Right lobe of liver (tissue), 6 donors: ENCODE data around the gene SULT1A1. TPM values are rescaled to one million over a fixed set of nuclear protein-coding genes. Genes with fewer than 3 reads are reported as not detected.
"Not testable (repeated sequence)": the region's sequence is repeated elsewhere in the genome, so short reads cannot be mapped to it uniquely, and the experiment has no call there.

Source experiments
- ATAC-seq, 4 donors: fragments of 200-7000 bp; cut with Tn5 transposase; one replicate each; pipeline ENCODE4 v1.9.1; 2020; ENCODE audit warnings: mild to moderate bottlenecking in 4 of 4, moderate library complexity in 4 of 4
- DNase-seq, 3 donors: peaks; one replicate each; pipeline ENCODE4 v3.0.0-alpha.2; 2020
- H3K27ac ChIP-seq, 3 donors: fragments of 200-600 bp; one replicate each; pipeline ENCODE4 v1.8.0; 2022
- H3K27me3 ChIP-seq, 2 donors: fragments of 200-600 bp; one replicate each; pipeline ENCODE4 v1.8.0; 2022
- H3K36me3 ChIP-seq, 4 donors: fragments of 200-600 bp; sonication (generic) in 1 of 4; one replicate each; pipeline versions ENCODE4 v1.5.1 to v1.8.0; 2017 to 2022; ENCODE audit warnings: control low read depth in 1 of 4
- H3K4me1 ChIP-seq, 4 donors: fragments of 200-600 bp; sonication (generic) in 1 of 4; one replicate each; pipeline versions ENCODE4 v1.5.1 to v1.8.0; 2017 to 2022; ENCODE audit warnings: control low read depth in 1 of 4
- H3K4me3 ChIP-seq, 3 donors: fragments of 200-600 bp; one replicate each; pipeline ENCODE4 v1.8.0; 2022
- H3K9me3 ChIP-seq, 4 donors: fragments of 200-600 bp; sonication (generic) in 1 of 4; one replicate each; pipeline versions ENCODE4 v1.5.1 to v1.8.0; 2017 to 2022; ENCODE audit warnings: control low read depth in 1 of 4
- CTCF ChIP-seq, 4 donors: fragments of 200-600 bp in 3 of 4; fragments of 450-650 bp in 1 of 4; IDR thresholded peaks; one replicate each; pipeline versions ENCODE4 v1.5.1 to v1.8.0; 2016 to 2022; ENCODE audit warnings: antibody characterized with exemption in 4 of 4, mild to moderate bottlenecking in 2 of 4
- POLR2A ChIP-seq: fragments of 450-650 bp; IDR thresholded peaks from one replicate; pipeline ENCODE4 v1.6.1; 2017; ENCODE audit warnings: antibody characterized with exemption, mild to moderate bottlenecking
- WGBS: methylation state at CpG from one replicate; pipeline ENCODE4 v1.1.6; 2018; ENCODE audit warnings: low coverage, low lambda C conversion rate; ENCODE audit not compliant: insufficient coverage; ENCODE audit errors: missing lambda C conversion rate; 5-methylcytosine and 5-hydroxymethylcytosine counted together
- intact Hi-C, 2 donors: fragments of 100-400 bp; cut with DNase I; formaldehyde crosslinking; loops; one replicate each; pipeline versions ENCODE4 v1.11.2 to v1.14.1; 2022
- long read RNA-seq: library from polyadenylated mRNA; unstranded; transcript quantifications from one replicate; pipeline ENCODE4 v2.0.0, GENCODE V29; 2019
- total RNA-seq, 6 experiments: library from RNA; depleted of rRNA in 2 of 6; stranded (reverse); fragments of >200 nt in 2 of 6; fragmentation: NEBNext Ultra II Directional in 3 of 6; extraction: Animal tissue kit (Norgen Biotek cat#: 25700) in 3 of 6; gene quantifications; one replicate each; pipeline versions ENCODE4 v1.1.0 to v1.2.4, GENCODE V29; 2016 to 2023
- donor health status: DM: no; HTN: yes; CAD: no.
- donor health status: DM: no; HTN: no; CAD: no.
- donor health status: DM: no; HTN: no; CAD: no.
- donor health status: DM: no; HTN: yes; CAD: no.
- donor health status: DM: no; HTN: yes; CAD: no.

Gene SULT1A1
- 100 to 1,000 TPM; 132 to 335 (median 207) TPM for total RNA-seq
- long read RNA-seq, full-length matches to known transcripts = 60 of 77 reads
- long read RNA-seq, partial matches to known transcripts = 9 of 77 reads
- long read RNA-seq, other reads (novel, unspliced or antisense) = 8 of 77 reads

DNA sequence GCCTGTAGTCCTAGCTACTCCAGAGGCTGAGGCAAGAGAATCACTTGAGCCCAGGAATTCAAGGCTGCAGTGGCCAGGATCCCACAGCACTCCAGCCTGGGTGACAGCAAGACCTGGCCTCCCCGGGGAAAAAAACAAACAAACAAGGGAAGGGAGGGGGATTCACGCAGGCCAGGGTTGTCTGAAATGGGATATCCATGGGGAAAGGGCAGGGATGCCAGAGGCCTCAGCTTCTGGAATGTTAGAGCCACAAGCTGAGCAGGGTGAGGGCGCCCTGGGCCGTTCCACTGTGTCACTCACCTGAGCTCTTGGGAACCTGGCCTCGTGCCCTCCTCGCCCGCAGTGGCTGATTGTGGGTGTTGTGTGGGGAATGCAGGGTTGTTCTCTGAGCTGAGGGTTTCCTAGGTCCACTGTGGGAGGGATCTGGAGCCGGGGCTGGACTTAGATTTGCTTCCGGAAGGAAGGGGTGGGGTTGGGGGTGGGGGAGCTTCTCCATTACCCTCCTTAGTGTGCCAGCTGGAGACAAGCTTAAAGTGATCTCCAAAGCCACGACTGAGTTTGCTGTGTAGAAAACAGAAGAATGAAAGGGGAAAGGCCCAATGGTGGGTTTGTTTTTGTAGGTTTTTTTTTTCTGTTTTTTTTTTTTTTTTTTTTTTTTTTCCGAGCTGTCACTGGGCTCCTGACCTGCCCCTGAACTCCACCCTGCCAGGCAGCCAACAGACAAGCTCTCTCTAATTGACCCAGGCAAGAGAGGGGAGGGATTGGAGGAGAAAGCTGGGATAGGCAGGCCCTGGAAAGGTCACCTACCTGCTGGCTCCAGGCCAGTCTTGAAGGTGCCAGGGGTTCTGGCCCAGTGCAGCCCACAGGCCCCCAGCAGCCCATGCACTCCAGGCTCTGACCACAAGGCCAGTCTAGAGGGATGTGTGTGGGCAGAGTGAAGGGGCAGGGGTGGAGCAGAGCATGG is at the start of gene SULT1A1:
Gene SULT1A1 (minus strand): TSS at position 414 of the 964 bp plus-strand sequence. CDS start 1,189 bp downstream, outside the sequence.
- peak within 1 kb of the TSS; percentile 59 to 83 (median 61) for H3K27ac ChIP-seq
- intact Hi-C loops = no loop called here
- peak; percentile 66 for TF ChIP-seq POLR2A
- TF ChIP-seq CTCF (IDR thresholded peaks at IDR 0.05) = no peak
- H3K4me1 ChIP-seq = peaks cover 0 to 36% (median 7%) of the 10 kb centered on the region in 4 donors
- H3K9me3 ChIP-seq = no peaks in the 10 kb centered on the region
- 18% methylated on average over 11 of the region's 11 CpGs for WGBS
- H3K4me3 ChIP-seq = peak within 1 kb of the TSS; percentile 48 to 73 (median 62)
- H3K36me3 ChIP-seq = peaks cover 0 to 17% (median 9%) of the 10 kb centered on the region in 4 donors
- no peaks in the 10 kb centered on the region for H3K27me3 ChIP-seq
- peak; percentile 82 to 86 (median 84) for ATAC-seq
- peak; percentile 91 to 97 (median 96) for DNase-seq

DNA sequence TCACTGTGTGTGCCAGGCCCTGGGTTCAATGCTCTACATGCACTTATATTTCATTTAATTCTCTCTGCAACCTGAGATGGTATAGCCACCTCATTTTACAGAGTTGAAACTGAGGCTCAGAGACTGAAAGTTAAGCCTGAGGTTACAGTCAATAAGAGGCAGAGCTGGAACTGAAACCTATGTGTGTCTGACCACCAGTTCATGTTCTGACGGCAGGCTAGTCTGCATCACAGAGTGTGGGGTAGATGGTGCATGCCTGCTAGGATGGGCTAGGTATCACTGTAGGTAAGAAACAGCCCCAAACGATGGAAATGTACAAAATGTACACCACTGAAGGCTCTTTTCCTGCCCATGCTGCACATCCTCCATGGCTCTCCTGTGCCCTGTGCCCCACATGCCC is 30.1 kb upstream of the SULT1A1 start:
- H3K36me3 ChIP-seq, DNase-seq, H3K27me3 ChIP-seq, H3K4me1 ChIP-seq, H3K4me3 ChIP-seq, ATAC-seq, H3K27ac ChIP-seq, intact Hi-C loops, H3K9me3 ChIP-seq: not testable (repeated sequence)
- WGBS = 40% methylated on average over 1 of the region's 2 CpGs

DNA sequence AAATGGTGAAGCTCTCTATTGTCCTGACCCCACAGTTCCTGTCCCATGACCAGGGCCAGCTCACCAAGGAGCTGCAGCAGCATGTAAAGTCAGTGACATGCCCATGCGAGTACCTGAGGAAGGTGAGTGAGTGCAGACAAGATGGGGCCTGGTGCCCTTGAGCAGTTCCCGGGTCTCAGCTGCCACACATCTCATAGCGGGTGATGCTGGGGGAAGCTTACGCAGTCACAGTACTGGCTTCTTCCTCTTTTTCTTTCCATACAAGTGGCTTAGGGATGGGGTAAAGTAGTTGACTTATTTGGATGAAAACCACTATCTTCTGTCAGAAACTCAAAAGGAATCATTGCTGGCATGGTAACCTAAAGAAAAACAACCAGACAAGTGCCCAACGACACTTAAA is 28.5 kb upstream of the SULT1A1 start:
- H3K36me3 ChIP-seq, H3K4me1 ChIP-seq, DNase-seq, intact Hi-C loops, H3K27ac ChIP-seq, ATAC-seq, H3K27me3 ChIP-seq, H3K9me3 ChIP-seq, H3K4me3 ChIP-seq: not testable (repeated sequence)
- WGBS = 82% methylated on average over 3 of the region's 5 CpGs

- H3K4me1 ChIP-seq, H3K36me3 ChIP-seq, H3K4me3 ChIP-seq, intact Hi-C loops, H3K9me3 ChIP-seq, H3K27ac ChIP-seq, DNase-seq, H3K27me3 ChIP-seq, ATAC-seq: not testable (repeated sequence)
- WGBS = no CpG with 5 or more reads among the region's 1 CpG
These were observed 27.9 kb upstream of the SULT1A1 start, which contains the start of gene NPIPB8 for GRCh38 chr16:28637765-28638164. TSS of gene NPIPB8 (plus strand) at chr16:28638065. CDS start at chr16:28638361, 296 bp downstream.

DNA sequence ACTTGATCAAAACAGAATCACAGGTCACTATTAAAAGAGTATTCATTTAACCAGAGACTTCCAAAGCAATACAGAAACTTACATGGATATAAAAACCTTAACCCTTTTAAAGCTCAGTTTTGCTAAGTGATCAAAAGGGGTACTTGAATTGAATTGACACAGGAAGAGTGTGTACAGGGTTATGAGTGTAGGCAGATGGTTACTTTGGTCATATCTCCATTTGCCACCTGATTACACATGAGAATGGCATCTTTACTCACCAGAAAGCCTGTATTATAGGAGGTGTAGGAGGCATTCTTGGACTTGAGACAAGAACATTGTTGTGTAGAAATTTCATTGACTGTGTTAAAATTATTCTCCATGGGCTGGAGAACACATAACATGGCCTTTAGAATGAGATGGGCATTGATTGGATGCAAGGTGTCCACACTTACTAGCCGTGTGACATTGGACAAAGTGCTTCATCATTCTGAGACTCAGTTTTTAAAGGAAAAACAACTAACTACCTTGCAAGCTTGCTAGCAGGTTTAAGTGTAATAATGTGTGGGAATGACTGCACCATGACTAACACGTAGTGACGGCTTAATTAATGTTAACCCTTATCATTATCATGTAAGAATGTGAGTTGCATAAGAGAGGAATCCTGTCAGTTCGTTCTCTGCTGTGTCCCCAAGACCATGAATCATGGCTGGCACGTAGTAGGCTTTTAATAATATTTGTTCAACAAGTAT is 26.4 kb upstream of the SULT1A1 start:
- H3K27ac ChIP-seq, H3K36me3 ChIP-seq, ATAC-seq, H3K4me3 ChIP-seq, H3K27me3 ChIP-seq, intact Hi-C loops, H3K4me1 ChIP-seq, DNase-seq, H3K9me3 ChIP-seq: not testable (repeated sequence)
- WGBS = 50% methylated on average over 4 of the region's 5 CpGs

GRCh38 chr16:28630905-28631304 is 21.1 kb upstream of the SULT1A1 start:
- H3K4me1 ChIP-seq, H3K36me3 ChIP-seq, DNase-seq, intact Hi-C loops, ATAC-seq, H3K9me3 ChIP-seq, H3K27ac ChIP-seq, H3K27me3 ChIP-seq, H3K4me3 ChIP-seq: not testable (repeated sequence)
- 88% methylated on average over 3 of the region's 5 CpGs for WGBS
